NT2/D1 (cell line): ENCODE data around the gene MED14.
"Not testable (repeated sequence)": the region's sequence is repeated elsewhere in the genome, so short reads cannot be mapped to it uniquely, and the experiment has no call there.

Experiments used
- DNase-seq: peaks from one replicate; pipeline ENCODE4 v3.0.0-alpha.2; 2011; ENCODE audit warnings: low read depth, low spot score
- H3K27me3 ChIP-seq: 2 replicates; pipeline ENCODE4 v1.6.0; 2011; ENCODE audit warnings: mild to moderate bottlenecking; ENCODE audit not compliant: insufficient read length, insufficient read depth
- H3K36me3 ChIP-seq: 2 replicates; pipeline ENCODE4 v1.6.1; 2011; ENCODE audit warnings: mild to moderate bottlenecking, low read length, mixed read lengths; ENCODE audit not compliant: insufficient read depth, insufficient read length
- H3K4me1 ChIP-seq: 2 replicates; pipeline ENCODE4 v1.5.1; 2011; ENCODE audit not compliant: insufficient read depth, insufficient read length
- H3K4me3 ChIP-seq: 2 replicates; pipeline ENCODE4 v1.5.1; 2011; ENCODE audit warnings: low read depth; ENCODE audit not compliant: insufficient read length
- H3K9ac ChIP-seq: 2 replicates; pipeline ENCODE4 v1.6.0; 2011; ENCODE audit warnings: low read depth; ENCODE audit not compliant: insufficient read length
- H3K9me3 ChIP-seq: 2 replicates; pipeline ENCODE4 v1.5.1; 2011; ENCODE audit warnings: mild to moderate bottlenecking, low read length; ENCODE audit not compliant: insufficient read depth
- SUZ12 ChIP-seq: IDR thresholded peaks from 2 replicates; pipeline ENCODE4 v1.6.1; 2011; ENCODE audit not compliant: insufficient read length, insufficient read depth; ENCODE audit errors: extremely low read depth
- YY1 ChIP-seq: IDR thresholded peaks from 2 replicates; pipeline ENCODE4 v1.6.1; 2011; ENCODE audit not compliant: insufficient read length, insufficient read depth
- ZNF274 ChIP-seq: IDR thresholded peaks from 2 replicates; pipeline ENCODE4 v1.6.1; 2011; ENCODE audit warnings: mild to moderate bottlenecking, low read depth, low read length

MED14 gene

GRCh38 chrX:40749681-40750494 is 14.5 kb upstream of the MED14 start:
- no peak overlapping the region for H3K9ac ChIP-seq
- H3K4me3 ChIP-seq = no peak overlapping the region
- H3K9me3 ChIP-seq = no peaks in the 10 kb centered on the region; the same call in 1 of the 2 replicates
- TF ChIP-seq YY1 (no peak), SUZ12 (no peak)
- no peaks in the 10 kb centered on the region for H3K27me3 ChIP-seq
- no peaks in the 10 kb centered on the region for H3K4me1 ChIP-seq
- no peak for DNase-seq
- no peaks in the 10 kb centered on the region for H3K36me3 ChIP-seq

DNA sequence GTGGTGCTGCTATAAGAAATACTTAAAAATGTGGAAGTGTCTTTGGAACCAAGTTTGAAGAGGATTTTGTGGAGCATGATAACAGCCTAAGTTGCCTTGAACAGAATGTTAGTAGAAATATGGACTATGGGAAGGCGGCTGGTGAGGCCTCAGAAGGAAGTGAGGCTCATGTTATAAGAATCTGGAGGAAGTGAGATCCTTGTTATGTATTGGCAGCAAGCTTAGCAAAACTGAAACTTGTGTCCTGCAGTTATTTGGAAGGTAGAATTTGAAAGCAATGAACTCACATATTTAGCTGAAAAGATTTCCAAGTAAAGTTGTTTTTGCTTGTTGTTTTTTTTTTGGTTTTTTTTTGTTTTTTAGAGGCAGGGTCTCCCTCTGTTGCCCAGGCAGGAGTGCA is 13.6 kb upstream of the MED14 start:
- no peak overlapping the region for H3K9ac ChIP-seq
- no peak overlapping the region for H3K4me3 ChIP-seq
- H3K9me3 ChIP-seq = no peaks in the 10 kb centered on the region; the same call in 1 of the 2 replicates
- no peaks in the 10 kb centered on the region for H3K27me3 ChIP-seq
- H3K36me3 ChIP-seq = no peaks in the 10 kb centered on the region
- no peaks in the 10 kb centered on the region for H3K4me1 ChIP-seq
- DNase-seq = no peak
- TF ChIP-seq SUZ12 (no peak), YY1 (no peak), ZNF274 (no peak)

DNA sequence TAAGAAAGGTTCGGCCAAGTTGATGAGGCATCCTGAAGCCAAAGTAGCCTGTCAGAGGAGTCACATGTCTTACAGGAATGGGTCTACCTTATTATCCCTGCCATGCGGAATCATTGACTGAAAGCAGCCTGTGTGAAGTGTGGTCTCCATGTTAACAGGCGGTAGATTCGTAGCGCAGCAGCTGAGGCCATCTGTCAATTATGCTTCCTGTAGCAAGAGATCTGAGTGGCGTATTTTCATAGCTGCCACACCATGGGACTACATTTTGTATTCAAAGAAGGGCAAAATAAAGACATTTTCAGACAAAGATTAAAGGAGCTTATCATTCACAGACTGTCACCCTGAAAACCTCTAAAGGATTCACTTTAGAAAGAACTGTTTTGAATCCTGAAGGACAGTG is 11.2 kb upstream of the MED14 start:
- Histone ChIP-seq H3K9me3 (no peaks in the 10 kb centered on the region; the same call in 1 of the 2 replicates), H3K9ac (no peak overlapping the region), H3K36me3 (no peaks in the 10 kb centered on the region), H3K4me3 (no peak overlapping the region), H3K27me3 (no peaks in the 10 kb centered on the region), H3K4me1 (no peaks in the 10 kb centered on the region)
- TF ChIP-seq ZNF274 = no peak
- no peak for TF ChIP-seq SUZ12
- TF ChIP-seq YY1 = no peak
- DNase-seq = no peak

- peak overlapping the region; percentile 73 for H3K4me3 ChIP-seq
- no peak for DNase-seq
- no peaks in the 10 kb centered on the region for H3K4me1 ChIP-seq
- TF ChIP-seq ZNF274 (no peak), YY1 (no peak), SUZ12 (no peak)
- no peaks in the 10 kb centered on the region for H3K27me3 ChIP-seq
- H3K9me3 ChIP-seq = no peaks in the 10 kb centered on the region
- peak overlapping the region; percentile 90 for H3K9ac ChIP-seq
- H3K36me3 ChIP-seq = peaks cover 14% of the 10 kb centered on the region
Measured at GRCh38 chrX:40736170-40736505, 796 bp upstream of the MED14 start.

- Histone ChIP-seq H3K9me3 (no peaks in the 10 kb centered on the region), H3K27me3 (no peaks in the 10 kb centered on the region), H3K4me3 (peak overlapping the region; percentile 73), H3K36me3 (peaks cover 14% of the 10 kb centered on the region), H3K4me1 (no peaks in the 10 kb centered on the region), H3K9ac (peak overlapping the region; percentile 90)
- DNase-seq = no peak
- no peak for TF ChIP-seq ZNF274
- TF ChIP-seq SUZ12 = no peak
- TF ChIP-seq YY1 = no peak
Measured at GRCh38 chrX:40734971-40735324, 394 bp downstream of the MED14 start.

DNA sequence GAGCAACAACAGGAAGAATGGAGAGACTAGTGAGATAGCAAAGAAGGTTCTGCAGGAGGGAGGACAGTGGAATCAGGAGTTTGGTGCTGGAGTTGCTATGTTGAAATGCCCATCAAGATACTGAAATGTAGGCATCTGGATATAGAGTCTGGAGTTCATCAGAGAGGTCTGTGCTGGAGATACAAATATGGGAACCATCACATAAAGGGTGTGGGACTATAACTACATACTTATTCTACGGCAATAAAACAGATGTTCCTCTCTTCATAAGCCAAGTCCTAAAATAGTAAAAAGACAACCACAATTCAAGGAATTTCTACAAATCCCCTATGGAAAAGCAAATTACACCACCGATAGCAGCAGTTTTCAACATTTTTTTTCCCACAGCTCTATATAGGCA is 1.6 kb downstream of the MED14 start:
- Histone ChIP-seq H3K9me3 (no peaks in the 10 kb centered on the region), H3K36me3 (peaks cover 20% of the 10 kb centered on the region), H3K9ac (peak overlapping the region; percentile 90), H3K27me3 (no peaks in the 10 kb centered on the region), H3K4me3 (peak overlapping the region; percentile 73), H3K4me1 (no peaks in the 10 kb centered on the region)
- TF ChIP-seq YY1 (no peak), SUZ12 (no peak), ZNF274 (no peak)
- DNase-seq = no peak

DNA sequence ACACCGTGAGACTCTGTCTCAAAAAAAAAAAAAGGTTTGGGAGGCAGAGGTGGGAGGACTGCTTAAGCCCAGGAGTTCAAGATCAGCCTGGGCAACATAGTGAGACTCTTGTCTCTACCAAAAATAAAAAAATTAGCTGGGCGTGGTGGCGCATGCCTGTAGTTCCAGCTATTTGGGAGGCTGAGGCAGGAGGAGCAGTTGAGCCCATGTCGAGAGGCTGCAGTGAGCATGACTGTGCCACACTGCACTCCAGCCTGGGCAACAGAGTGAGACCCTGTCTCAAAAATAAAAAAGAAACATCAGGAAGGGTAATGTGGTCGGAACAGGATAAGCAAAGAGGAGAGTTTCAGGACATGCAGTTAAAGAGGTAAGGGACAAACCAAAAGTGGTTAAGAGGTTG is 2.8 kb downstream of the MED14 start:
- DNase-seq, H3K9me3 ChIP-seq, H3K27me3 ChIP-seq, H3K4me1 ChIP-seq, H3K9ac ChIP-seq, H3K4me3 ChIP-seq: not testable (repeated sequence)
- peaks cover 31% of the 10 kb centered on the region for H3K36me3 ChIP-seq
